GM23338 (cell line): Measurements from ENCODE around the gene KRTAP5-2.

Experiments
- CREB1 ChIP-seq: fragments of 250-450 bp; sonication (Bioruptor Pico); IDR thresholded peaks from 2 replicates; pipeline ENCODE4 v1.5.0; 2020; ENCODE audit warnings: low read depth, mild to moderate bottlenecking, moderate library complexity
- CTCF ChIP-seq, 2 experiments: fragments of 200-600 bp in 1 of 2; sonication (generic) in 1 of 2; conservative IDR thresholded peaks; 2 replicates each; pipeline versions ENCODE4 v1.5.1 to v1.6.1; 2016 to 2017; ENCODE audit warnings: antibody characterized with exemption in 2 of 2, low read depth in 2 of 2, mild to moderate bottlenecking in 2 of 2, moderate library complexity in 1 of 2
- ETS1 ChIP-seq: IDR thresholded peaks from 2 replicates; pipeline ENCODE4 v1.6.1; 2016; ENCODE audit warnings: antibody characterized with exemption
- EZH2 ChIP-seq: fragments of 200-600 bp; sonication (generic); IDR thresholded peaks from one replicate; pipeline ENCODE4 v1.8.0; 2017; ENCODE audit warnings: antibody characterized with exemption, mild to moderate bottlenecking, low read depth; ENCODE audit not compliant: unreplicated experiment
- EZH2phosphoT487 ChIP-seq: fragments of 200-600 bp; sonication (generic); IDR thresholded peaks from one replicate; pipeline ENCODE4 v1.8.1; 2018; ENCODE audit warnings: antibody characterized with exemption; ENCODE audit not compliant: unreplicated experiment
- JUNB ChIP-seq: IDR thresholded peaks from one replicate; pipeline ENCODE4 v1.6.1; 2016; ENCODE audit warnings: antibody characterized with exemption; ENCODE audit not compliant: unreplicated experiment
- NANOG ChIP-seq: IDR thresholded peaks from 2 replicates; pipeline ENCODE4 v1.6.1; 2016; ENCODE audit warnings: antibody characterized with exemption, borderline replicate concordance
- POLR2AphosphoS5 ChIP-seq: IDR thresholded peaks from 2 replicates; pipeline ENCODE4 v1.6.1; 2016; ENCODE audit warnings: antibody characterized with exemption, low read depth
- REST ChIP-seq: IDR thresholded peaks from one replicate; pipeline ENCODE4 v1.6.1; 2018; ENCODE audit warnings: antibody characterized with exemption; ENCODE audit not compliant: unreplicated experiment
- STAT1 ChIP-seq: IDR thresholded peaks from one replicate; pipeline ENCODE4 v1.6.1; 2016; ENCODE audit warnings: antibody characterized with exemption; ENCODE audit not compliant: unreplicated experiment
- ZNF114 ChIP-seq: fragments of 250-450 bp; sonication (Bioruptor Pico); IDR thresholded peaks from 2 replicates; pipeline ENCODE4 v1.5.0; 2020; ENCODE audit warnings: mild to moderate bottlenecking, moderate library complexity
- ZNF331 ChIP-seq: fragments of 250-450 bp; sonication (Bioruptor Pico); IDR thresholded peaks from 2 replicates; pipeline ENCODE4 v1.5.0; 2020; ENCODE audit warnings: low read depth, mild to moderate bottlenecking, moderate library complexity

DNA sequence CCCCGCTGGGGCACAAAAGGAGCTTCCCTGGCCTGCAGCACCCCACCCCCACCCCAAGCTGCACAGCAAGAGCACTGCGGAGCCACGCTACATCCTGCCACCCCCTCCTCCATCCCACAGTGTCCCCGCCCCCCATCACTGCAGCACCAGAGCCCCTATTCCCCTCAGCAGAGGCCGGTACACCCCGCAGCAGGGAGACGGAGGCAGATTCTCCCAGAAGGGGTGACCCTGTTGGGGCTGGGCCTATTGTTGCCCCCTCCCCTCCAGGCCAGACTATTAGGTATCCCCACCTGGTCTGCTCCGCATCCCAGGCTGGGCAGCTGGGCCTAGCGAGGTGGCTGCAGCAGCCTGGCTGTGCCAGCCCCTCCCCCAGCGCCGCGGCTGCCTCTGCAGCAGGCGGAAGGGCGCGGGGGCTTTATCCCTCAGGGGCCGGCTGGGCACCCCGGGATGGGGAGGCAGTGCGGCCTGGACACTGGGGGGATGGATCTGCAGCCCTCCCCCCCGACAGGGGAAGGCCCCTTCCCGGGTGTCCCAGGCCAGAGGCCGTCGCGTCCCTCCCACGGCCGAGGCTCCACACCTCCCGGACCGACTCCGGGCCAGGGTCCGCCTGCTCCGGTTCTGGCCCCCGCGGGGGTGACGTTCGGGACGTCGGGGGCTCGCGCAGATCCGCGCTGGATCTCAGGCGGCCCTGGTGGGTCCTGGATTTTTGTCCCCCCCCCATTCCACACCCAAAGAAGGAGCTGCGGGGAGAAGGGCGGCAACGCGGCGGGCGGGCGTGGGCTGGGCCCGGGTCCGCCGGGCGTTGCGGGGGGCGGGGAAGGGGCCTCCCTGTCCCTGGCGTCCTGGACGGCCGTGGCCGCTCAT lies 27.0 kb downstream of the KRTAP5-2 start:
- TF ChIP-seq CTCF (conservative IDR thresholded peaks at IDR 0.05; ENCODE audit: low read depth in 2 of 2): no peak
- peak; percentile 49 for TF ChIP-seq EZH2
- no peak for TF ChIP-seq POLR2AphosphoS5
- TF ChIP-seq ETS1: no peak
- TF ChIP-seq EZH2phosphoT487: no peak
- TF ChIP-seq REST: no peak
- no peak for TF ChIP-seq CREB1 (CRISPR knock-in tag)
- no peak for TF ChIP-seq NANOG
- no peak for TF ChIP-seq ZNF331
- TF ChIP-seq STAT1: no peak
- no peak for TF ChIP-seq JUNB
- TF ChIP-seq ZNF114 (CRISPR knock-in tag): no peak
